GM18505 (cell line): Measurements from ENCODE around the gene MLX.

ENCODE experiments used
- ATAC-seq: cut with Tn5 transposase; IDR thresholded peaks from one replicate; pipeline ENCODE4 v1.9.1; 2021; ENCODE audit not compliant: unreplicated experiment
- POLR2A ChIP-seq: IDR thresholded peaks from 4 replicates; pipeline ENCODE4 v1.6.1; 2011; ENCODE audit warnings: borderline replicate concordance; ENCODE audit not compliant: insufficient read depth, insufficient read length; ENCODE audit errors: extremely low read depth

MLX gene

GRCh38 chr17:42573095-42573494, 6.2 kb downstream of the MLX start:
- no peak for ATAC-seq
- no peak for TF ChIP-seq POLR2A

GRCh38 chr17:42574463-42574862, 7.6 kb downstream of the MLX start:
- ATAC-seq, result no peak
- TF ChIP-seq POLR2A, result no peak

GRCh38 chr17:42577140-42577531, 10.2 kb downstream of the MLX start:
- ATAC-seq, result peak; percentile 2
- no peak for TF ChIP-seq POLR2A

- ATAC-seq, result peak; percentile 58
- TF ChIP-seq POLR2A, result peak; percentile 85
These were observed 10.8 kb downstream of the MLX start, which contains the start of gene PSMC3IP for GRCh38 chr17:42577532-42578281. Gene PSMC3IP, minus strand, starts transcription at chr17:42577729. Its CDS starts 43 bp downstream, at chr17:42577686.

- peak; percentile 46 for ATAC-seq
- no peak for TF ChIP-seq POLR2A
These were observed 11.5 kb downstream of the MLX start for GRCh38 chr17:42578282-42578869.

GRCh38 chr17:42579794-42580551, 13.1 kb downstream of the MLX start:
- no peak for TF ChIP-seq POLR2A
- ATAC-seq, result no peak

- TF ChIP-seq POLR2A, result no peak
- ATAC-seq, result no peak
These were observed 14.9 kb downstream of the MLX start for GRCh38 chr17:42581744-42582270.

GRCh38 chr17:42584880-42585279, 18.0 kb downstream of the MLX start:
- no peak for TF ChIP-seq POLR2A
- ATAC-seq, result no peak

- no peak for ATAC-seq
- TF ChIP-seq POLR2A, result no peak
These were observed 18.5 kb downstream of the MLX start for GRCh38 chr17:42585353-42585752.

- ATAC-seq, result no peak
- no peak for TF ChIP-seq POLR2A
These were observed 19.8 kb downstream of the MLX start for GRCh38 chr17:42586514-42587230.

GRCh38 chr17:42590886-42591285, 24.0 kb downstream of the MLX start:
- ATAC-seq, result no peak
- TF ChIP-seq POLR2A, result no peak

GRCh38 chr17:42591411-42591810, 24.5 kb downstream of the MLX start:
- ATAC-seq, result no peak
- no peak for TF ChIP-seq POLR2A

GRCh38 chr17:42596386-42596785, 29.5 kb downstream of the MLX start:
- ATAC-seq, result no peak
- no peak for TF ChIP-seq POLR2A
